ENCODE data around the gene VRTN.
A peak's percentile ranks its signal among the peaks of the same experiment; 100 is the strongest.

The VRTN gene

GRCh38 chr14:74348241-74348734 is at the start of gene VRTN:
Gene VRTN (plus strand): TSS chr14:74348471. CDS start chr14:74356784, 8,313 bp downstream.
- DNase-seq (ENCODE audit: low spot score in 2 of 2): no peak
- no peak for ATAC-seq (replicated peaks; ENCODE audit: extremely low read depth, poor library complexity, severe bottlenecking)
- Mint-ChIP-seq H3K9me3 (no peaks in the 10 kb centered on the region), H3K27me3 (no peaks in the 10 kb centered on the region), H3K27ac (ENCODE audit: low read depth) (no peak within 1 kb of the TSS), H3K4me3 (no peak within 1 kb of the TSS), H3K36me3 (ENCODE audit: insufficient read depth) (no peaks in the 10 kb centered on the region), H3K4me1 (no peaks in the 10 kb centered on the region)

GRCh38 chr14:74299061-74299545 is 49.2 kb upstream of the VRTN start:
- peak; percentile 33 for ATAC-seq (replicated peaks; ENCODE audit: extremely low read depth, poor library complexity, severe bottlenecking)
- Mint-ChIP-seq H3K4me3 (peak overlapping the region; percentile 17), H3K9me3 (no peaks in the 10 kb centered on the region), H3K27ac (ENCODE audit: low read depth) (peak overlapping the region; percentile 17), H3K36me3 (ENCODE audit: insufficient read depth) (peaks cover 27% of the 10 kb centered on the region), H3K27me3 (no peaks in the 10 kb centered on the region), H3K4me1 (peaks cover 33% of the 10 kb centered on the region)
- no peak for DNase-seq (ENCODE audit: low spot score in 2 of 2)

GRCh38 chr14:74301594-74302151 is 46.6 kb upstream of the VRTN start:
- H3K36me3 Mint-ChIP-seq (ENCODE audit: insufficient read depth): peaks cover 21% of the 10 kb centered on the region
- peaks cover 33% of the 10 kb centered on the region for H3K4me1 Mint-ChIP-seq
- DNase-seq (ENCODE audit: low spot score in 2 of 2): no peak
- no peaks in the 10 kb centered on the region for H3K27me3 Mint-ChIP-seq
- H3K4me3 Mint-ChIP-seq: peak overlapping the region; percentile 99
- no peaks in the 10 kb centered on the region for H3K9me3 Mint-ChIP-seq
- peak overlapping the region; percentile 90 for H3K27ac Mint-ChIP-seq (ENCODE audit: low read depth)
- no peak for ATAC-seq (replicated peaks; ENCODE audit: extremely low read depth, poor library complexity, severe bottlenecking)

GRCh38 chr14:74302152-74302628 is 46.1 kb upstream of the VRTN start:
- DNase-seq (ENCODE audit: low spot score in 2 of 2) (no peak), ATAC-seq (replicated peaks; ENCODE audit: extremely low read depth, poor library complexity, severe bottlenecking) (peak; percentile 87)
- peaks cover 19% of the 10 kb centered on the region for H3K36me3 Mint-ChIP-seq (ENCODE audit: insufficient read depth)
- H3K4me3 Mint-ChIP-seq: peak overlapping the region; percentile 99
- H3K27ac Mint-ChIP-seq (ENCODE audit: low read depth): peak overlapping the region; percentile 90
- no peaks in the 10 kb centered on the region for H3K9me3 Mint-ChIP-seq
- peaks cover 33% of the 10 kb centered on the region for H3K4me1 Mint-ChIP-seq
- H3K27me3 Mint-ChIP-seq: no peaks in the 10 kb centered on the region

GRCh38 chr14:74302634-74303569 is 45.4 kb upstream of the VRTN start, which contains the start of gene ABCD4:
Gene ABCD4 (minus strand): TSS chr14:74302934. CDS start chr14:74302912, 22 bp downstream.
- Mint-ChIP-seq H3K9me3 (no peaks in the 10 kb centered on the region), H3K36me3 (ENCODE audit: insufficient read depth) (peaks cover 14% of the 10 kb centered on the region), H3K27ac (ENCODE audit: low read depth) (peak within 1 kb of the TSS; percentile 90), H3K4me1 (peaks cover 33% of the 10 kb centered on the region), H3K4me3 (peak within 1 kb of the TSS; percentile 99), H3K27me3 (no peaks in the 10 kb centered on the region)
- peak; percentile 70 to 71 for DNase-seq (ENCODE audit: low spot score in 2 of 2)
- peak; percentile 86 for ATAC-seq (replicated peaks; ENCODE audit: extremely low read depth, poor library complexity, severe bottlenecking)

GRCh38 chr14:74308695-74309094 is 39.6 kb upstream of the VRTN start:
- Mint-ChIP-seq H3K36me3 (ENCODE audit: insufficient read depth) (no peaks in the 10 kb centered on the region), H3K27ac (ENCODE audit: low read depth) (no peak overlapping the region), H3K4me1 (no peaks in the 10 kb centered on the region), H3K27me3 (no peaks in the 10 kb centered on the region), H3K4me3 (no peak overlapping the region), H3K9me3 (no peaks in the 10 kb centered on the region)
- ATAC-seq (replicated peaks; ENCODE audit: extremely low read depth, poor library complexity, severe bottlenecking) (no peak), DNase-seq (ENCODE audit: low spot score in 2 of 2) (no peak)

- H3K4me3 Mint-ChIP-seq: no peak overlapping the region
- no peak for DNase-seq (ENCODE audit: low spot score in 2 of 2)
- H3K27ac Mint-ChIP-seq (ENCODE audit: low read depth): no peak overlapping the region
These were observed 38.9 kb upstream of the VRTN start for GRCh38 chr14:74309125-74310022.

GRCh38 chr14:74312161-74312560 is 36.1 kb upstream of the VRTN start:
- no peaks in the 10 kb centered on the region for H3K4me1 Mint-ChIP-seq

More at GRCh38 chr14:74309125-74310022, 38.9 kb upstream of the VRTN start:
- Mint-ChIP-seq H3K36me3 (ENCODE audit: insufficient read depth) (no peaks in the 10 kb centered on the region), H3K4me1 (no peaks in the 10 kb centered on the region), H3K9me3 (no peaks in the 10 kb centered on the region), H3K27me3 (peaks cover under 1% of the 10 kb centered on the region)
- no peak for ATAC-seq (replicated peaks; ENCODE audit: extremely low read depth, poor library complexity, severe bottlenecking)

GRCh38 chr14:74313601-74314000 is 34.7 kb upstream of the VRTN start:
- no peak for DNase-seq (ENCODE audit: low spot score in 2 of 2)
- Mint-ChIP-seq H3K27ac (ENCODE audit: low read depth) (no peak overlapping the region), H3K4me1 (no peaks in the 10 kb centered on the region), H3K9me3 (no peaks in the 10 kb centered on the region), H3K27me3 (peaks cover 21% of the 10 kb centered on the region), H3K4me3 (no peak overlapping the region), H3K36me3 (ENCODE audit: insufficient read depth) (no peaks in the 10 kb centered on the region)
- ATAC-seq (replicated peaks; ENCODE audit: extremely low read depth, poor library complexity, severe bottlenecking): no peak

More at GRCh38 chr14:74312161-74312560, 36.1 kb upstream of the VRTN start:
- H3K4me3 Mint-ChIP-seq: no peak overlapping the region
- H3K27ac Mint-ChIP-seq (ENCODE audit: low read depth): no peak overlapping the region
- DNase-seq (ENCODE audit: low spot score in 2 of 2) (no peak), ATAC-seq (replicated peaks; ENCODE audit: extremely low read depth, poor library complexity, severe bottlenecking) (no peak)
- no peaks in the 10 kb centered on the region for H3K36me3 Mint-ChIP-seq (ENCODE audit: insufficient read depth)
- H3K9me3 Mint-ChIP-seq: no peaks in the 10 kb centered on the region
- H3K27me3 Mint-ChIP-seq: peaks cover 18% of the 10 kb centered on the region

GRCh38 chr14:74314576-74314975 is 33.7 kb upstream of the VRTN start:
- Mint-ChIP-seq H3K4me3 (no peak overlapping the region), H3K4me1 (no peaks in the 10 kb centered on the region), H3K36me3 (ENCODE audit: insufficient read depth) (no peaks in the 10 kb centered on the region), H3K27ac (ENCODE audit: low read depth) (no peak overlapping the region), H3K9me3 (no peaks in the 10 kb centered on the region), H3K27me3 (peaks cover 28% of the 10 kb centered on the region)
- ATAC-seq (replicated peaks; ENCODE audit: extremely low read depth, poor library complexity, severe bottlenecking): no peak
- no peak for DNase-seq (ENCODE audit: low spot score in 2 of 2)

GRCh38 chr14:74324931-74325361 is 23.3 kb upstream of the VRTN start:
- Mint-ChIP-seq H3K4me1 (no peaks in the 10 kb centered on the region), H3K4me3 (no peak overlapping the region), H3K36me3 (ENCODE audit: insufficient read depth) (no peaks in the 10 kb centered on the region), H3K27me3 (peaks cover 62% of the 10 kb centered on the region), H3K9me3 (no peaks in the 10 kb centered on the region), H3K27ac (ENCODE audit: low read depth) (no peak overlapping the region)
- DNase-seq (ENCODE audit: low spot score in 2 of 2) (no peak), ATAC-seq (replicated peaks; ENCODE audit: extremely low read depth, poor library complexity, severe bottlenecking) (no peak)

GRCh38 chr14:74325446-74325845 is 22.8 kb upstream of the VRTN start:
- Mint-ChIP-seq H3K4me3 (no peak overlapping the region), H3K36me3 (ENCODE audit: insufficient read depth) (no peaks in the 10 kb centered on the region), H3K27me3 (peaks cover 60% of the 10 kb centered on the region), H3K27ac (ENCODE audit: low read depth) (no peak overlapping the region), H3K4me1 (no peaks in the 10 kb centered on the region), H3K9me3 (no peaks in the 10 kb centered on the region)
- DNase-seq (ENCODE audit: low spot score in 2 of 2) (no peak), ATAC-seq (replicated peaks; ENCODE audit: extremely low read depth, poor library complexity, severe bottlenecking) (no peak)
